Activated T-cell treated with anti-CD3 and anti-CD28 coated beads, Interleukin-2, amount 50 U/mL, for 4 hours (primary cell): Measurements from ENCODE around the gene TENM4. TPM values are rescaled to one million over a fixed set of nuclear protein-coding genes. Genes with fewer than 3 reads are reported as not detected.
"Not testable (repeated sequence)": the region's sequence is repeated elsewhere in the genome, so short reads cannot be mapped to it uniquely, and the experiment has no call there.

ENCODE experiments used
- ATAC-seq, 2 donors: fragments of 200-7000 bp; cut with Tn5 transposase; one replicate each; pipeline ENCODE4 v1.10.0; 2021
- DNase-seq: peaks from one replicate; pipeline ENCODE4 v3.0.0-alpha.2; 2020
- H3K27me3 Mint-ChIP-seq: one replicate; pipeline ENCODE4 v1.8.0; 2021; ENCODE audit warnings: low read depth, mixed read lengths
- H3K36me3 Mint-ChIP-seq: one replicate; pipeline ENCODE4 v1.8.0; 2022; ENCODE audit warnings: mixed read lengths; ENCODE audit not compliant: insufficient read depth
- H3K4me1 Mint-ChIP-seq: one replicate; pipeline ENCODE4 v1.8.0; 2021; ENCODE audit warnings: low read depth, mixed read lengths
- H3K4me3 Mint-ChIP-seq: one replicate; pipeline ENCODE4 v1.8.0; 2021; ENCODE audit warnings: mild to moderate bottlenecking, moderate library complexity, mixed read lengths
- H3K9me3 Mint-ChIP-seq: one replicate; pipeline ENCODE4 v1.8.0; 2021; ENCODE audit warnings: mixed read lengths
- total RNA-seq, 3 donors: library from RNA; stranded (reverse); gene quantifications; one replicate each; pipeline ENCODE4 v1.2.1, GENCODE V29; 2021

Gene TENM4
- total RNA-seq, 3 donors from 2014 or later: 0.10 to 0.30 TPM; not detected in 1

- not testable (repeated sequence) for H3K4me3 Mint-ChIP-seq, DNase-seq, H3K4me1 Mint-ChIP-seq, H3K9me3 Mint-ChIP-seq, H3K36me3 Mint-ChIP-seq, ATAC-seq
- H3K27me3 Mint-ChIP-seq: peaks cover 13% of the 10 kb centered on the region
Observed at GRCh38 chr11:78637527-78637926, 803.3 kb downstream of the TENM4 start.

GRCh38 chr11:78635814-78636506 is 804.9 kb downstream of the TENM4 start:
- no peak overlapping the region for H3K4me3 Mint-ChIP-seq
- peaks cover 13% of the 10 kb centered on the region for H3K27me3 Mint-ChIP-seq
- peaks cover 2% of the 10 kb centered on the region for H3K36me3 Mint-ChIP-seq
- no peak for DNase-seq
- peaks cover 12% of the 10 kb centered on the region for H3K9me3 Mint-ChIP-seq
- H3K4me1 Mint-ChIP-seq: peaks cover 4% of the 10 kb centered on the region
- ATAC-seq: peak; percentile 32 to 66

GRCh38 chr11:78633516-78634310 is 807.1 kb downstream of the TENM4 start:
- H3K27me3 Mint-ChIP-seq: peaks cover 13% of the 10 kb centered on the region
- H3K4me3 Mint-ChIP-seq: no peak overlapping the region
- peaks cover 28% of the 10 kb centered on the region for H3K9me3 Mint-ChIP-seq
- peaks cover 4% of the 10 kb centered on the region for H3K4me1 Mint-ChIP-seq
- peaks cover 2% of the 10 kb centered on the region for H3K36me3 Mint-ChIP-seq
- no peak for DNase-seq
- no peak for ATAC-seq

GRCh38 chr11:78630561-78631303 is 810.1 kb downstream of the TENM4 start:
- H3K36me3 Mint-ChIP-seq: peaks cover 2% of the 10 kb centered on the region
- peaks cover 40% of the 10 kb centered on the region for H3K9me3 Mint-ChIP-seq
- no peak overlapping the region for H3K4me3 Mint-ChIP-seq
- ATAC-seq (no peak), DNase-seq (no peak)
- peaks cover 13% of the 10 kb centered on the region for H3K27me3 Mint-ChIP-seq
- H3K4me1 Mint-ChIP-seq: no peaks in the 10 kb centered on the region

- peaks cover 2% of the 10 kb centered on the region for H3K36me3 Mint-ChIP-seq
- peaks cover 39% of the 10 kb centered on the region for H3K9me3 Mint-ChIP-seq
- ATAC-seq: no peak
Observed at GRCh38 chr11:78630155-78630554, 810.7 kb downstream of the TENM4 start.

GRCh38 chr11:78622666-78623065 is 818.2 kb downstream of the TENM4 start:
- no peak for DNase-seq
- peaks cover 15% of the 10 kb centered on the region for H3K9me3 Mint-ChIP-seq
- no peak for ATAC-seq
- H3K27me3 Mint-ChIP-seq: peaks cover 1% of the 10 kb centered on the region
- H3K4me3 Mint-ChIP-seq: no peak overlapping the region
- no peaks in the 10 kb centered on the region for H3K36me3 Mint-ChIP-seq
- H3K4me1 Mint-ChIP-seq: no peaks in the 10 kb centered on the region

More at GRCh38 chr11:78630155-78630554, 810.7 kb downstream of the TENM4 start:
- peaks cover 11% of the 10 kb centered on the region for H3K27me3 Mint-ChIP-seq
- DNase-seq: no peak
- H3K4me3 Mint-ChIP-seq: no peak overlapping the region
- no peaks in the 10 kb centered on the region for H3K4me1 Mint-ChIP-seq

GRCh38 chr11:78620159-78620558 is 820.7 kb downstream of the TENM4 start:
- H3K9me3 Mint-ChIP-seq: peaks cover 14% of the 10 kb centered on the region
- H3K36me3 Mint-ChIP-seq: no peaks in the 10 kb centered on the region
- peaks cover 1% of the 10 kb centered on the region for H3K27me3 Mint-ChIP-seq
- H3K4me1 Mint-ChIP-seq: no peaks in the 10 kb centered on the region
- no peak overlapping the region for H3K4me3 Mint-ChIP-seq
- DNase-seq (no peak), ATAC-seq (no peak)

- Mint-ChIP-seq H3K4me1 (no peaks in the 10 kb centered on the region), H3K4me3 (no peak overlapping the region), H3K9me3 (peaks cover 13% of the 10 kb centered on the region), H3K27me3 (no peaks in the 10 kb centered on the region), H3K36me3 (no peaks in the 10 kb centered on the region)
- no peak for ATAC-seq
- DNase-seq: no peak
Observed at GRCh38 chr11:78615724-78616123, 825.1 kb downstream of the TENM4 start.

GRCh38 chr11:78613378-78613813 is 827.4 kb downstream of the TENM4 start:
- Mint-ChIP-seq H3K9me3 (no peaks in the 10 kb centered on the region), H3K36me3 (no peaks in the 10 kb centered on the region), H3K4me1 (no peaks in the 10 kb centered on the region), H3K4me3 (no peak overlapping the region), H3K27me3 (no peaks in the 10 kb centered on the region)
- no peak for ATAC-seq
- no peak for DNase-seq

GRCh38 chr11:78612721-78613377 is 828.0 kb downstream of the TENM4 start:
- Mint-ChIP-seq H3K36me3 (no peaks in the 10 kb centered on the region), H3K9me3 (no peaks in the 10 kb centered on the region), H3K27me3 (no peaks in the 10 kb centered on the region), H3K4me1 (no peaks in the 10 kb centered on the region), H3K4me3 (no peak overlapping the region)
- DNase-seq (no peak), ATAC-seq (no peak)

- H3K36me3 Mint-ChIP-seq, ATAC-seq, H3K4me3 Mint-ChIP-seq, H3K27me3 Mint-ChIP-seq, H3K4me1 Mint-ChIP-seq, DNase-seq, H3K9me3 Mint-ChIP-seq: not testable (repeated sequence)
Observed at GRCh38 chr11:78609321-78609720, 831.5 kb downstream of the TENM4 start.

GRCh38 chr11:78607696-78608095 is 833.1 kb downstream of the TENM4 start:
- Mint-ChIP-seq H3K9me3 (no peaks in the 10 kb centered on the region), H3K36me3 (no peaks in the 10 kb centered on the region), H3K4me3 (no peak overlapping the region), H3K27me3 (peaks cover 12% of the 10 kb centered on the region), H3K4me1 (no peaks in the 10 kb centered on the region)
- ATAC-seq (no peak), DNase-seq (no peak)

GRCh38 chr11:78606667-78607066 is 834.2 kb downstream of the TENM4 start:
- Mint-ChIP-seq H3K4me1 (no peaks in the 10 kb centered on the region), H3K4me3 (no peak overlapping the region), H3K36me3 (no peaks in the 10 kb centered on the region), H3K9me3 (no peaks in the 10 kb centered on the region), H3K27me3 (peaks cover 23% of the 10 kb centered on the region)
- DNase-seq (no peak), ATAC-seq (no peak)

- peaks cover 33% of the 10 kb centered on the region for H3K27me3 Mint-ChIP-seq
- H3K36me3 Mint-ChIP-seq: no peaks in the 10 kb centered on the region
- H3K4me3 Mint-ChIP-seq: no peak overlapping the region
- no peaks in the 10 kb centered on the region for H3K9me3 Mint-ChIP-seq
- H3K4me1 Mint-ChIP-seq: no peaks in the 10 kb centered on the region
- ATAC-seq: no peak
- DNase-seq: no peak
Observed at GRCh38 chr11:78605296-78605695, 835.5 kb downstream of the TENM4 start.
